Endothelial cell of umbilical vein (primary cell): Measurements from ENCODE around the gene ARL6IP4. TPM values are rescaled to one million over a fixed set of nuclear protein-coding genes. Genes with fewer than 3 reads are reported as not detected.

ENCODE experiments used
- BruUV-seq: library from RNA; stranded (reverse); fragments of 400-500 nt; replicated peaks from 2 replicates; lab custom pipeline; 2021; lab: Mats Ljungman, UMichigan
- CTCF ChIA-PET: fragments of 300-600, 350-600 bp; sonication (Branson Sonifier 250); formaldehyde crosslinking; loops from one replicate; lab custom pipeline; 2021; ENCODE audit warnings: antibody characterized with exemption, inconsistent platforms; lab: Charles Lee
- POLR2A ChIA-PET: fragments of 300-600, 350-600 bp; sonication (Branson Sonifier 250); formaldehyde crosslinking; loops from one replicate; lab custom pipeline; 2021; ENCODE audit warnings: antibody characterized with exemption, inconsistent platforms; lab: Charles Lee
- DNase-seq: peaks from one replicate; pipeline ENCODE4 v3.0.0-alpha.2; 2011; ENCODE audit warnings: low read depth, low spot score
- FAIRE-seq: peaks from 2 replicates; lab custom pipeline; 2011; peaks lifted over from hg19 to GRCh38; lab: Jason Lieb, UNC
- H2AFZ ChIP-seq: 2 replicates; pipeline ENCODE4 v1.6.0; 2012; ENCODE audit warnings: low read depth, low read length, control low read depth, inconsistent platforms
- H3K27ac ChIP-seq: 2 replicates; pipeline ENCODE4 v1.5.1; 2011; ENCODE audit warnings: low read depth, mild to moderate bottlenecking, control low read depth, low read length, moderate library complexity; ENCODE audit not compliant: insufficient read depth
- H3K27me3 ChIP-seq, 2 experiments: 2 replicates each; pipeline versions ENCODE4 v1.6.0 to v1.6.1; 2011; ENCODE audit warnings: low read length in 2 of 2, mixed read lengths in 1 of 2; ENCODE audit not compliant: control insufficient read depth in 2 of 2, insufficient read depth in 2 of 2
- H3K36me3 ChIP-seq, 2 experiments: 2 replicates in 1 of 2; 3 replicates in 1 of 2; pipeline ENCODE4 v1.5.1; 2011; ENCODE audit warnings: low read length in 2 of 2, mild to moderate bottlenecking in 1 of 2, moderate library complexity in 1 of 2; ENCODE audit not compliant: control insufficient read depth in 2 of 2, insufficient read depth in 2 of 2; ENCODE audit errors: extremely low read depth in 1 of 2
- H3K4me1 ChIP-seq: 3 replicates; pipeline ENCODE4 v1.5.1; 2011; ENCODE audit warnings: mild to moderate bottlenecking, low read length; ENCODE audit not compliant: control insufficient read depth, insufficient read depth; ENCODE audit errors: extremely low read depth
- H3K4me2 ChIP-seq: 2 replicates; pipeline ENCODE4 v1.6.1; 2011; ENCODE audit warnings: low read length, control low read depth, mixed read lengths; ENCODE audit not compliant: insufficient read depth
- H3K4me3 ChIP-seq, 3 experiments: fragments of 200-600 bp in 1 of 3; sonication (generic), shearing (Covaris generic) in 1 of 3; replicated peaks in 1 of 3; 2 replicates each; pipeline ENCODE4 v1.5.1; 2011 to 2016; ENCODE audit warnings: control low read depth in 3 of 3, low read length in 3 of 3, mild to moderate bottlenecking in 2 of 3, inconsistent platforms in 1 of 3, low read depth in 1 of 3, moderate library complexity in 1 of 3; ENCODE audit not compliant: insufficient read depth in 1 of 3
- H3K79me2 ChIP-seq: 2 replicates; pipeline ENCODE4 v1.6.0; 2012; ENCODE audit warnings: low read length, inconsistent platforms; ENCODE audit not compliant: control insufficient read depth, insufficient read depth
- H3K9ac ChIP-seq: replicated peaks from 2 replicates; pipeline ENCODE3; 2011; ENCODE audit warnings: low read length, control low read depth; ENCODE audit not compliant: insufficient read depth; ENCODE audit errors: extremely low read depth
- H3K9me1 ChIP-seq: replicated peaks from 3 replicates; pipeline ENCODE4 v1.6.0; 2011; ENCODE audit warnings: mild to moderate bottlenecking, low read length; ENCODE audit not compliant: control insufficient read depth, insufficient read depth; ENCODE audit errors: extremely low read depth
- H3K9me3 ChIP-seq: replicated peaks from 2 replicates; pipeline ENCODE4 v1.5.1; 2012; ENCODE audit warnings: low read length, inconsistent platforms; ENCODE audit not compliant: control insufficient read depth, insufficient read depth
- H4K20me1 ChIP-seq: replicated peaks from 2 replicates; pipeline ENCODE3; 2011; ENCODE audit warnings: mild to moderate bottlenecking, low read length; ENCODE audit not compliant: control insufficient read depth, insufficient read depth; ENCODE audit errors: extremely low read depth
- CTCF ChIP-seq, 2 donors: IDR thresholded peaks; 1 replicate in 1 of 2; 2 replicates in 1 of 2; pipeline ENCODE4 v1.5.1; 2011; ENCODE audit warnings: low read length in 2 of 2, mild to moderate bottlenecking in 2 of 2, moderate library complexity in 2 of 2, control low read depth in 1 of 2, inconsistent platforms in 1 of 2, low read depth in 1 of 2; ENCODE audit not compliant: insufficient read depth in 1 of 2; ENCODE audit errors: extremely low read depth in 1 of 2
- EZH2 ChIP-seq: IDR thresholded peaks from 2 replicates; pipeline ENCODE4 v1.6.1; 2012; ENCODE audit warnings: borderline replicate concordance, low read depth, mild to moderate bottlenecking, moderate library complexity, low read length, inconsistent platforms; ENCODE audit not compliant: severe bottlenecking
- FOS ChIP-seq: IDR thresholded peaks from 2 replicates; pipeline ENCODE4 v1.6.1; 2011; ENCODE audit warnings: mild to moderate bottlenecking, low read length, moderate library complexity, borderline replicate concordance; ENCODE audit not compliant: insufficient read depth
- GATA2 ChIP-seq: IDR thresholded peaks from 2 replicates; pipeline ENCODE4 v1.7.0; 2011; ENCODE audit warnings: low read depth, mild to moderate bottlenecking, moderate library complexity, mixed read lengths, low read length; ENCODE audit not compliant: insufficient read length, insufficient read depth
- MYC ChIP-seq: IDR thresholded peaks from one replicate; pipeline ENCODE4 v1.6.1; 2011; ENCODE audit warnings: mild to moderate bottlenecking, low read depth, low read length
- POLR2A ChIP-seq: IDR thresholded peaks from 2 replicates; pipeline ENCODE4 v1.6.1; 2012; ENCODE audit warnings: low read depth, mild to moderate bottlenecking, control low read depth, low read length
- POLR2AphosphoS5 ChIP-seq: IDR thresholded peaks from 2 replicates; pipeline ENCODE4 v1.6.1; 2012; ENCODE audit warnings: low read depth, mild to moderate bottlenecking, control low read depth, low read length, moderate library complexity; ENCODE audit not compliant: insufficient read depth
- dilution Hi-C: fragments of 300-500 bp; cut with MboI; formaldehyde crosslinking; loops from one replicate; pipeline ENCODE4 v1.15.0; 2019; ENCODE audit warnings: low sequenced_read_pairs; ENCODE audit not compliant: extremely low pct_ligation_motif_present
- intact Hi-C: fragments of 100-400 bp; cut with micrococcal nuclease; formaldehyde crosslinking; loops from one replicate; pipeline ENCODE4 v1.10.0; 2022
- polyA plus RNA-seq, 4 experiments: library from polyadenylated mRNA; depleted of rRNA in 3 of 4; stranded (reverse) in 3 of 4; unstranded in 1 of 4; fragments of >200 nt; gene quantifications; 2 replicates each; pipeline versions ENCODE4 v1.2.1 to v1.2.3, GENCODE V29; 2011 to 2012; ENCODE audit warnings: missing spikeins in 1 of 4
- total RNA-seq: library from RNA; stranded (reverse); gene quantifications from 2 replicates; pipeline ENCODE4 v1.2.3, GENCODE V29; 2021

Gene ARL6IP4
- total and polyA plus RNA-seq, 2 donors (not counting 3 experiments of a cell fraction or from before 2014, with no cell fraction given) = 193 to 226 TPM

GRCh38 chr12:122963941-122964265 lies 16.6 kb upstream of the ARL6IP4 start:
- H3K4me3 ChIP-seq = no peak overlapping the region
- peaks cover 0 to 2% of the 10 kb centered on the region in 2 experiments for H3K36me3 ChIP-seq
- dilution Hi-C loops (no loop called here), intact Hi-C loops (no loop called here)
- POLR2A ChIA-PET = no interaction called here
- BruUV-seq = no TSS peak
- H4K20me1 ChIP-seq = no peaks in the 10 kb centered on the region
- no peaks in the 10 kb centered on the region for H3K27me3 ChIP-seq
- H3K27ac ChIP-seq = no peak overlapping the region
- H3K4me1 ChIP-seq = peaks cover 6% of the 10 kb centered on the region
- no peak for FAIRE-seq
- no peaks in the 10 kb centered on the region for H3K9me1 ChIP-seq
- no peak for TF ChIP-seq GATA2
- TF ChIP-seq CTCF (IDR thresholded peaks at IDR 0.05; ENCODE audit: extremely low read depth in 1 of 2, insufficient read depth in 1 of 2, low read depth in 1 of 2, low read length in 2 of 2) = no peak
- TF ChIP-seq MYC = no peak
- TF ChIP-seq EZH2 = no peak
- TF ChIP-seq POLR2AphosphoS5 = no peak
- TF ChIP-seq FOS = no peak
- TF ChIP-seq POLR2A = no peak
- no peak overlapping the region for H3K4me2 ChIP-seq
- H3K9me3 ChIP-seq = no peaks in the 10 kb centered on the region
- no peaks in the 10 kb centered on the region for H3K79me2 ChIP-seq
- CTCF ChIA-PET = interaction anchor here (0.7 to 1.1 kb wide), 3 partner anchors 9 to 274 kb away, joined by 3 to 4 read pairs (median 4); no protein-coding TSS in a partner anchor
- DNase-seq = no peak
- H2AFZ ChIP-seq = no peak overlapping the region
- no peak overlapping the region for H3K9ac ChIP-seq
